HG03520 (cell line): ENCODE results near the gene FASN.
"Not testable (repeated sequence)": the region's sequence is repeated elsewhere in the genome, so short reads cannot be mapped to it uniquely, and the experiment has no call there.

Experiments
- ATAC-seq: cut with Tn5 transposase; IDR thresholded peaks from one replicate; pipeline ENCODE4 v1.9.1; 2021; ENCODE audit warnings: mild to moderate bottlenecking, moderate library complexity; ENCODE audit not compliant: unreplicated experiment

The FASN gene

DNA sequence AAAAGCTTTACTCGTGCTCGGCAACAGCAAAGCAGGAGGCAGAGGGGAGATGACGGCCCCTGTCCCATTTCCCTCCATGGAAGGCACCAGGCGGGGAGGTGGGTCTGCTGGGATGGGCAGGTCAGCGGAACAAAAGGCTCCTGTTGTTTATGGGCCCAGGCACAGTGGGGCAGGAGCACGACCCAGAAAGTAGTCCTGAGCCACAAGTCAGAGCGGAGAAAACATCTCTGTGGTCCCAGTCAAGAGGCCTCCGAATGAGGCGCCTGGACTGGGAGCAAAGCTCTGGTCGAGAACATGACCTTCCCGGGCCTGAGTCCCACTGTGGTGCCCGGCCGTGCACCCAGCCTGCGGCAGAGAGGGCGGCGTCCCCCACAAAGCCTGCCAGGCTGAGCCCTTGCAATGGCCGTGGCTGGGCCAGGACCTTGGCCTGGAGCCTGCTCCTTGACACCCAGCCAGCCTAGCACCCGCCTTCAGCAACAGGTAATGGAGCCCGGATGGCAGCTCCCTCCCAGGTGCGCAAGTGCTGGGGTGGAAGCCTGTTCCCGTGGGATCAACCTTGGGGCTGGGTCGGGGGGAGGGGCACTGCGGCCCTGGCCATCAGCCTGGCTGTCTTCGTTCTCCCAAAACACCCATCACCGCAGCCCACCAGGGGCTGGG is 50.0 kb downstream of the FASN start:
- no peak for ATAC-seq

DNA sequence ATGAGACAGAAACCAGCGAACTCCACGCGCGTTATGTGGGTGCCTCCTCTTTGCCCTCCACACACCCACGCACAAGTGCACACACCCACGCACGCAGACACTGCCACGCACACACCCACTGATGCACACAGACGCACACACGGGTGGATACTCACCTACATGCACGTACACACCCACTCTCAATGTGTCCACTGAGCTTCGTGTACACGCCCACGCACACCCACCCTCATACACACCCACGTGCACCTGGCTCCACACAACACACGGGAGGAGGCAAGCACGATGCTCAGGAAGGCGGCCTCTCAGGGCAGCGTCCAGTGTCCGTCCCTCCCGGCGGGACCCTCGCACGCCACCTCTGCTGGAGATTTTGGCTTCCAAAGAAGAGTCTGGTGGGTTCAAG is 50.7 kb downstream of the FASN start:
- no peak for ATAC-seq

GRCh38 chr17:82046903-82047302 is 51.1 kb downstream of the FASN start:
- no peak for ATAC-seq

DNA sequence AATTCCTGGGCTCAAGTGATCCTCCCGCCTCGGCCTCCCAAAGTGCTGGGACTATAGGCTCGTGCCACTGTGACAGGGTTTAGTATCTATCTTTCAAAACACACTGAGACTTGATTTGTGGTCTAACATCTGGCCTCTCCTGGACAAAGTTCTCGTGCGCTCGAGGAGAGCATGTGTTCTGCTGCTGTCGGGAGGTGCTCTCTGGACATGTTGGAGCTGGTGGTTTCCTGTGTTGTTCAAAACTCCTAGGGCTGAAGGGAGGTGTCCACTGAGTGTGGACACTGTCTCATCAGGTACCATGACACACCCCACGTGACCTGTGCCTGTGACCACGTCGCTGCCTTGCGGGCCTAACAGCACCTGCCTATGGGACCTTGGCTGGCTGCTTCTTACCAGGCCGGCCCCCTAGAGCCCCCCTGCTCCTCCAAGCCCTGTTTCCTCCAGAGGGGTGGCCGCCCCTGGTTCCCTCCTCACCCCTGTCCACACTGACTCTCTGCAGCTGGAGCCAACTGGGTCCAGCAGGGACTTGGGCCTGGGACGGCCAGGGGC is 52.0 kb downstream of the FASN start:
- no peak for ATAC-seq

- ATAC-seq, result no peak
Observed at GRCh38 chr17:82043507-82043906, 54.5 kb downstream of the FASN start.

- ATAC-seq, result no peak
Observed at GRCh38 chr17:82042649-82043048, 55.4 kb downstream of the FASN start.

DNA sequence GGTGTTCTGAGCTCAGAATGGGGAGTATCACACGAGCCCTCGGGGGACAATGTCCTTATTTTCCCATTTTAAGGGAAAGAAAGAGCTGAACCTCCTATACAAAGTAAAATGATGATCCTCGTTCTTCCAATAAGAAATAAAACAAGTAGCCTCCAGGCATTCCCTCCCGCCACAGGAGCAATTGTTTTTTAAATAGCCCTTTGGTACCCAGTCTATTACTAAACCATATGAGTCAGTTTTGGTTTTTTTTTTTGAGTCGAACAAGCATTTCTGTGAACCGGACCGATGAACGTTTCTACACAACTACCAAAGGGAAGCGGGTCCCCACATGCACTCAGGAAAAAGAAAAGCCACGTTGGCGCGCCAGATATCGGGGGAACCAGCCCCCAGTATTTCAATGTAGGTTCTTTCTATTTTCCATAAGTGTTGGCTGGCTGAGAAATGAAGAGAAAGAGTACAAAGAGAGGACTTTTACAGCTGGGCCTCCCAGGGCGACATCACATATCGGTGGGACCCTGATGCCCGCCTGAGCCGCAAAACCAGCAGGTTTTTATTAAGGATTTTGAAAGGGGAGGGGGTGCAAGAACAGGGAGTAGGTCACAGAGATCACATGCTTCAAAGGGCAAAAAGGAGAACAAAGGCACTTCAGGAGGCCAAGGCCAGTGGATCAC is 56.8 kb downstream of the FASN start:
- no peak for ATAC-seq

DNA sequence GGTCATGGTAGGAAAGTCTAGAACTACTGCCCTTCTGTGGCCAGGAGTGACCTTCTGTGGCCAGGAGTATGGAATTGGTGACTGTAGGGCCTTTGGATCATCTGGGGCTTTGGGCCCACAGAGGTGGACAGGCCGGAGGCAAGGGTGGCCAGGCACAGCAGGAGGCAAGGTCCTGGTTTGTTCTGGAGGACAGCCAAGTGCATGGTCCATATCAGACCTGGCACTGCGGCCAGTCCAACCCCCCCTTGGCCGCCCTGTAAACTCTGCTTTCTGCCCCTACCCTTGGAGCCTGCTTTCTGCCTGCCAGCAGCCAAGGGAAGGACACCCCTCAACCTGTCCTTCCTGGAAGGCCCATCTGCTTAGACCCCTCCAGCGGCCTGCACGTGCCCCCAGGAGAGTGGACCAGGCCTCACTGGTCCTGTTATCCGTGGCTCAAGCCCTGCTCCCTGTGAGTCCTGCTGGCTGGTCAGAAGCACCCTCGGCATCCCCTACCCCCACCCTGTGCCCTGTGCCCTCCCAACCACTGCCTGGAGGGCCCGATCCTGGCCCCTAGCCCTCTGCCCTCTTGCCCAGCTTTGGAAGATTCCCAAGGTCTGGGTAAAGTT is 58.2 kb downstream of the FASN start:
- ATAC-seq, result no peak

- not testable (repeated sequence) for ATAC-seq
Observed at GRCh38 chr17:82038796-82039409, 59.1 kb downstream of the FASN start.

- ATAC-seq, result no peak
Observed at GRCh38 chr17:82037889-82038195, 60.2 kb downstream of the FASN start.

- peak; percentile 76 for ATAC-seq
Observed at GRCh38 chr17:82037092-82037888, 60.7 kb downstream of the FASN start, which contains the start of gene DCXR. Gene DCXR (minus strand): TSS chr17:82037697. CDS start chr17:82037682, 15 bp downstream.

- ATAC-seq, result no peak
Observed at GRCh38 chr17:82036634-82037091, 61.4 kb downstream of the FASN start.

GRCh38 chr17:82035956-82036633 is 61.9 kb downstream of the FASN start:
- ATAC-seq, result no peak

GRCh38 chr17:82035488-82035887 is 62.5 kb downstream of the FASN start:
- no peak for ATAC-seq

DNA sequence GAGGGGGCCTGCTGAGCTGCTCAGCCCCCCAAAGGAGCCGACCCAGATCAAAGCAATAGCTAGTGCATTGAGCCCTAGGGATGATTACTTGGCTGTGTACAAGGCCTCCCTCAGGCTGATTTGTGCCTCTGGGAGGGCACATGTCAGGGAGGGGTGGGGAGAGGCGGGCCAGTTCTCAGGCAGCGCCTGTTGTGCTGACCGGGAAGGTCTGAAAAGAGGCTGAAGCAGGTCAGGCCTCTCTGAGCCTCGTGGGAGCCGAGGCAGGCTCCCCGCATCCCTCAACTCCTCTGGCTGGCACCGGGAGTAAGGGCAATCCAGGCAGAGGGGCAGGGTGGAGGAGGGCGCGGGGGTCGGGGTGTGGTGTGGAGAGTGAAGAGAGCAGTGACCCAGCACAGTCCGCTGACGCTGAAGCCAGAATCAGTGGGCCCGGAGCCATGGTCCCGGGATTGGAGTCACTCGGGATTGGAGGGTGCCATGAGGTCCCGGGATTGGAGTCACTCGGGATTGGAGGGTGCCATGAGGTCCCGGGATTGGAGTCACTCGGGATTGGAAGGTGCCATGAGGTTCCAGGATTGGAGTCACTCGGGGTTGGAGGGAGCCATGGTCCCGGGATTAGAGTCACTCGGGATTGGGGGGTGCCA is 63.5 kb downstream of the FASN start:
- no peak for ATAC-seq

DNA sequence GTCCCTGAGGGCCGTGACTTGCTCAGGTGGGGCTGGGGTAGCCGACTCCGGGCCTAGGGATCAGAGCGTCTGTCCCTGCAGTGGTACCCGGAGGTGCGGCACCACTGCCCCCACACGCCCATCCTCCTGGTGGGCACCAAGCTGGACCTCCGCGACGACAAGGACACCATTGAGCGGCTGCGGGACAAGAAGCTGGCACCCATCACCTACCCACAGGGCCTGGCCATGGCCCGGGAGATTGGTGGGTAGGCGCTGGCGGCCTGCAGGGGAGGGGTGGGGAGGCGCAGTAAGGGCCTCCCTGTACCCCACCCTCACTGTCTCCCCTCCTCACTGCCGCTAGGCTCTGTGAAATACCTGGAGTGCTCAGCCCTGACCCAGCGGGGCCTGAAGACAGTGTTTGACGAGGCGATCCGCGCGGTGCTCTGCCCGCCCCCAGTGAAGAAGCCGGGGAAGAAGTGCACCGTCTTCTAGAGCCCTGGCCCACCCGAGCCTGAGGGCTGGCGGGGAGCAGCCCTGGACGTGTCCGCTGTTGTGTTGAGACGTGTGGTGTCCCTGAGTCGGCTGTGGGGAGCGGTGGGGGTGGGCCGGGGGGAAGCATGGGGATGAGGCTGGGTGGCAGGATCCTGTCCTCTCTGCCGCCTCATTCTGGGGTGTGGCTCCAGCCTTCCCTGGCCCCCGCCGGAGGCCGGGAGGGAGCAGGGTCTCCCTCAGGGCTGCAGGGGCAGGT is 64.5 kb downstream of the FASN start:
- no peak for ATAC-seq

- no peak for ATAC-seq
Observed at GRCh38 chr17:82031885-82032627, 66.0 kb downstream of the FASN start.

- no peak for ATAC-seq
Observed at GRCh38 chr17:82031303-82031884, 66.6 kb downstream of the FASN start, which contains the start of gene RAC3. Gene RAC3 (plus strand): TSS chr17:82031678. CDS start chr17:82031762, 84 bp downstream.
